Measurements from ENCODE around the gene PIK3AP1. TPM values are rescaled to one million over a fixed set of nuclear protein-coding genes. Genes with fewer than 3 reads are reported as not detected.

PIK3AP1 gene
- total RNA-seq, 1 experiment from 2014 or later, result 4.3 TPM

GRCh38 chr10:96645191-96645721 lies 75.1 kb downstream of the PIK3AP1 start:
- no peak for TF ChIP-seq ZNF263 (CRISPR knock-in tag; IDR thresholded peaks at IDR 0.05; ENCODE audit: low read depth)
- no peak for TF ChIP-seq ZMAT4 (CRISPR knock-in tag; IDR thresholded peaks at IDR 0.05)
- TF ChIP-seq HMGXB4 (CRISPR knock-in tag; IDR thresholded peaks at IDR 0.05), result no peak
- TF ChIP-seq ZNF425 (CRISPR knock-in tag; conservative IDR thresholded peaks at IDR 0.05), result no peak
- no peak for TF ChIP-seq ATF6 (CRISPR knock-in tag; IDR thresholded peaks at IDR 0.05)
- TF ChIP-seq IRF2 (CRISPR knock-in tag; IDR thresholded peaks at IDR 0.05; ENCODE audit: borderline replicate concordance, low read depth), result no peak
- no peak for TF ChIP-seq ETV6 (CRISPR knock-in tag; IDR thresholded peaks at IDR 0.05)
- no peak for TF ChIP-seq SP1 (CRISPR knock-in tag; conservative IDR thresholded peaks at IDR 0.05)
- TF ChIP-seq SOX15 (CRISPR knock-in tag; IDR thresholded peaks at IDR 0.05), result no peak
- Mint-ChIP-seq H3K36me3 (no peaks in the 10 kb centered on the region), H3K4me3 (no peak overlapping the region), H3K27ac (no peak overlapping the region), H3K4me1 (no peaks in the 10 kb centered on the region), H3K27me3 (ENCODE audit: low read depth) (no peaks in the 10 kb centered on the region), H3K9me3 (no peaks in the 10 kb centered on the region)
- ATAC-seq (no peak), DNase-seq (ENCODE audit: low spot score) (no peak)
- ChIA-PET POLR2A (no interaction called here), CTCF (interaction anchor here (0.9 kb wide), 1 partner anchor 68 kb away, joined by 3 read pairs; no protein-coding TSS in a partner anchor)

- Mint-ChIP-seq H3K27me3 (ENCODE audit: low read depth) (no peaks in the 10 kb centered on the region), H3K4me3 (no peak overlapping the region), H3K4me1 (no peaks in the 10 kb centered on the region), H3K27ac (no peak overlapping the region), H3K36me3 (no peaks in the 10 kb centered on the region), H3K9me3 (no peaks in the 10 kb centered on the region)
- ChIA-PET POLR2A (no interaction called here), CTCF (interaction anchor here (0.8 to 1.9 kb wide), 7 partner anchors 77 to 269 kb away, joined by 3 to 9 read pairs (median 4); no protein-coding TSS in a partner anchor)
- DNase-seq (ENCODE audit: low spot score), result no peak
- no peak for TF ChIP-seq ATF1 (CRISPR knock-in tag; IDR thresholded peaks at IDR 0.05)
- no peak for TF ChIP-seq ZNF263 (CRISPR knock-in tag; IDR thresholded peaks at IDR 0.05; ENCODE audit: low read depth)
- no peak for TF ChIP-seq ZBTB43 (CRISPR knock-in tag; IDR thresholded peaks at IDR 0.05)
- TF ChIP-seq KAT7 (CRISPR knock-in tag; IDR thresholded peaks at IDR 0.05; ENCODE audit: borderline replicate concordance), result no peak
- TF ChIP-seq SMAD3 (CRISPR knock-in tag; IDR thresholded peaks at IDR 0.05; ENCODE audit: borderline replicate concordance), result no peak
- no peak for TF ChIP-seq GRHL2 (CRISPR knock-in tag; IDR thresholded peaks at IDR 0.05; ENCODE audit: insufficient replicate concordance, severe bottlenecking)
- TF ChIP-seq FOXP4 (CRISPR knock-in tag; IDR thresholded peaks at IDR 0.05), result no peak
- no peak for TF ChIP-seq ERG (CRISPR knock-in tag; IDR thresholded peaks at IDR 0.05)
- TF ChIP-seq CREB1 (CRISPR knock-in tag; IDR thresholded peaks at IDR 0.05), result no peak
- no peak for TF ChIP-seq ESRRA (CRISPR knock-in tag; IDR thresholded peaks at IDR 0.05; ENCODE audit: borderline replicate concordance)
- TF ChIP-seq NFE2L1 (CRISPR knock-in tag; IDR thresholded peaks at IDR 0.05), result no peak
- TF ChIP-seq JUN (CRISPR knock-in tag; IDR thresholded peaks at IDR 0.05), result no peak
- TF ChIP-seq GTF2I (CRISPR knock-in tag; conservative IDR thresholded peaks at IDR 0.05), result no peak
- no peak for ATAC-seq
These were observed 76.4 kb downstream of the PIK3AP1 start for GRCh38 chr10:96643920-96644319.
